HG03108 (cell line): Measurements from ENCODE around the gene NCOA4.
"Not testable (repeated sequence)": the region's sequence is repeated elsewhere in the genome, so short reads cannot be mapped to it uniquely, and the experiment has no call there.

Experiments used
- ATAC-seq: cut with Tn5 transposase; IDR thresholded peaks from one replicate; pipeline ENCODE4 v1.9.1; 2021; ENCODE audit warnings: moderate library complexity; ENCODE audit not compliant: unreplicated experiment

Gene NCOA4

DNA sequence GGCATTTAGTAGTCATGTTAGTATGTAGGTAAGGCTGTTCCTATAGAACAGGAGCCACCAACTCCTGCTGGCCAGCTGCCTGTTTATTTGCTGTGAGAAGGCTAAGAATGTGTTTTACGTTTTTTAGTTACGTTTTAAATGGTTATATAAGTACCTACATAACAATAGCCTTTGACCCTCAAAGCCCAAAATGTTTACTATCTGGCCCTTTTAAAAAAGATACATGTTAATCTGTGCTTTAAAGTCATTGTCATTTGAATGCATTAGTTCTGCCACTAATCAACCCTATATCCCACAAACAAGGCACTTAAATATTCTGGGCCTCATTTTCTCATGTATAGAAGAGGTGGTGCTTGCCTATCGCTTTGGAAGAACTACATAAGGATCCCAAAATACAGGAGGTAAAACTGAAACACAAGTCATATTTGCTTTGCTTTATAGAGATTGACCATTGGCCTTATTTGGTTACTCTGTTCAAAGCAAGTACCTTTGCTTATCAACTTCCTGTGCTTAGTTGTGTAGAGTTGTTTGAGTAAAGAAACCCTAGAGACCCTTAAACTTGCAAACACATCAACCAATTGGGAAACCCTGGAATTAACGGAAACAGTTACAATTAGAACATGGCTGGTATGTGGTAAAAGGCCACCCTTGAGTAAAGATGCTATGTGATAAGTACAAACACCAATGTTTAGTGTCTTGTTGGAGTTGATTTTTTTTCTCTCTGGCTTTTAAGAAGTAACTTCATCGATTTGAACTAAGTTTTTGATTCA lies 32.2 kb downstream of the NCOA4 start:
- ATAC-seq, result no peak

DNA sequence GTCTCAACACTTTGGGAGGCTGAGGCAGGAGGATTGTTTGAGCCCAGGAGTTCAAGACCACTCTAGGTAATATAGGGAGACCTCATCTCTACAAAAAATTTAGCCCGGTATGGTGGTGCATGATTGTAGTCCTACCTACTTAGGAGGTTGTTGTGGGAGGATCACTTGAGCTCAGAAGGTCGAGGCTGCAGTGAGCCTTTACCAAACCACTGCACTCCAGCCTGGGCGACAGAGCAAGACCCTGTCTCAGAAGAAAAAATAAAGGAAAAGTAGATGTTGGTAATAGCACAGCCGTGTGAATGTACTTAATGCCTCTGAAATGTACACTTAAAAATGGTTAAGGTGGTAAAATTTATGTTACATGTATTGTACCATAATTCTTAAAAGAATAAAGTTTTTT lies 32.9 kb downstream of the NCOA4 start:
- no peak for ATAC-seq

DNA sequence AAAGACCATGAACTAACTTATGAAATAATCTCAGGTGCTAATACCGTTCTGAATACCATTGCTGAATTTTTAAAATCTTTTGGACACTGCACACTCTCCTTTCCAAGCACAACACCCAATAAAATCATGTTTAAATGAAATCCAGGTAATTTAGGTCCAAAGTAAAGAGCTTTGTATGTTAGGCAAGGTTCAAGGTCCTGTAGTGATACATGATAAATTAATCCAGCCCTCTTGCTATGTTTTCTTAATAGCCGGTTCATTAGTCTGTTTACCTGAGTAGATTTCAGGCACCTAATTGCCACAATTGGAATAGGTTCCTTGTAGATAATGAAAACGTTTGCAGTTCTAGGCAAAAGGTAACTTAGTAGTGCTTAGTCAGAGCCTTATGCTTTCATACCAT lies 44.8 kb downstream of the NCOA4 start:
- ATAC-seq, result not testable (repeated sequence)

DNA sequence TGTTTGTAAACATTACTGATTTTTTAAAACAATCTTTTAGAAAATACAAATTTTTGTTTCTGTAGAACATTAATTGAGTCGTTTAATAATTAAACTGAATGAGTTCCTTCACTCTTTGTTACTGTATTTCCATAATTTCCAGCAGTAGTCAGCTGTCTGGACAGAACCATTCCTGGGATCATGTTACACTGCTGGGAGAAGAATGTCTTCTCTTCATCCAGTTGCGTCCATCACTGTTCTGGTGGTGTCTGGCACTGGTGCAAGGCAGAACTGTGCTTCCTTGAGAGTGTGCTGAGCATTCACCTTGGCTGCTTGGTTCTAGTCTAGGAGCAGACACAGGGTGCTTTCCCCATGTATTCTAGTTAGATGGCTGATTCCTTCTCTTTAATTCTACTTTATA lies 46.0 kb downstream of the NCOA4 start:
- not testable (repeated sequence) for ATAC-seq

DNA sequence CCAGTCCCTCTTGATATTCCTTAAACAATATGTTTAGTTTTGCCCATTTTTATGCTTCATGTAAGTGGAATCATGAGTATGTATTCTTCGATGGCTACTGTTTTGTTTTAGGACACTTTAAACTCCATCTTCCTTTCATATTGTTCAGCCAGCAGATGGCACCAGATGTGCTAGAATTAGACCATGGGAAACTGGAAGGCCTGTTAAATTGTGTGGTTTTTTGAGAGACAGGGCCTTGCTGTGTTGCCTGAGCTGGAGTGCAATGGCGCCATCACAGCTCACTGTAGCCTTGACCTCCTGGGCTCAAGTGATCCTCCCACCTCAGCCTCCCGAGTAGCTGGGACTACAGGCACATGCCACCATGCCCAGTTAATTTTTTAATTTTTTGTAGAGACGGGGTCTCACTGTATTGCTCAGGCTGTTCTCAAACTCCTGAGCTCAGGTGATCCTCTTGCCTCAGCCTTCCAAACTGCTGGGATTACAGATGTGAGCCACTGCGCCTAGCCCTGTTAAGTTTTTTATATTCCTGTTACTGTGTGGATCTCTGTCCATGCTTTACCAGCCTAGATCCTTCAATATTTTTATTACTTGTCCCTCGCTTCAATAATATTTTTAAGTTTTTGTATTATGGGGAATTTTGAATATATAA lies 46.8 kb downstream of the NCOA4 start:
- not testable (repeated sequence) for ATAC-seq

DNA sequence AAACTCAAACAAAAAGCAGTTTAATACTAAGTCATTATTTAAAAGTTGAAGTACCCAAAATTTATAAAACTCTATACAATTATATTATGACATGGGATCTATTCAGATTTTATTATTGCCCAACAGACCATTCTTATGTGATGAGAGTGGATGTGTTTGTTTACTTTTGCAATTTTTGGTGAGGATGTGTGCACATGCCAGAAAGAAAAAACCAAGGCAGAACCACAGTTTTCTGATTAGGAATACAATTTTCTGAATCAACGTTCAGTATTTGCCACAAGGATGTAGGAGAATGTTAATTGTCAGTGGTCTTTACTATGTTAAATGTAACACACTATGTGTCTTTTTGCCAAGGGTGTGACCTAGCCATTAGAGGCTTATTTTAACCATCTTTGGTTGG lies 49.1 kb downstream of the NCOA4 start:
- not testable (repeated sequence) for ATAC-seq

DNA sequence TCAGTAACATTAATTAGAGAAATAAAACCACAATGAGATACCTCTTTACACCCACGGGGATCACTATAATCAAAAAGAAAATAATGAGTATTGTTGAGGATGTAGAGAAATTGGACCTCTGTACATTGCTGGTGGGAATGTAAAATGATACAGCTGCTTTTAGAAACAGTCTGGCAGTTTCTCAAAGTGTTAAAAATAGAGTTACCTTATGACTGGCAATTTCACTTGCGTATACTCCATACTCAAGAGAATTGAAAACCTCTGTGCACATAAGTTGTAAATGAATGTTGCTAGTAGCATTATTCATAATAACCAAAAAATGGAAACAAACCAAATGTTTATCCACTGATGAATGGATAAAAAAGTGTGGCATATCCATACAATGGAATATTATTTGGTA lies 51.9 kb downstream of the NCOA4 start:
- ATAC-seq, result peak; percentile 69

DNA sequence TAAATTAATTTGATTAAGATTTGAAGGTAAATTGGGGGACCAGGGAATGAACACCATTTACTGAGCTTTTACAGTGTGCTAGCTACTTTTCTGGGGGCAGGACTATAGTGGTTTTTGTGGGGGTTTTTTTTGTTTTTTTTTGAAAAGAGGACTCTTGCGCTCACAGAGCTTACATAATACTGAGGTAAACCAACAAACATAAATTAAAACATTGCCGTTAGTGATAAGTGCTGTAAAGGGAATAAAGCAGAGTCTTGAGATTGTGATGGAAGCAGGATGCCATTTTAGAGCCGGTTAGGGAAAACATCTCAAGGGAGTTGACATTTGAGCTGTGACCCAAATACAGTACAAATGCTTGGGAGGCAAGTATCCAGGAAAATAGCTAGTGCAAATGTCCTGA lies 56.4 kb downstream of the NCOA4 start:
- ATAC-seq, result not testable (repeated sequence)

DNA sequence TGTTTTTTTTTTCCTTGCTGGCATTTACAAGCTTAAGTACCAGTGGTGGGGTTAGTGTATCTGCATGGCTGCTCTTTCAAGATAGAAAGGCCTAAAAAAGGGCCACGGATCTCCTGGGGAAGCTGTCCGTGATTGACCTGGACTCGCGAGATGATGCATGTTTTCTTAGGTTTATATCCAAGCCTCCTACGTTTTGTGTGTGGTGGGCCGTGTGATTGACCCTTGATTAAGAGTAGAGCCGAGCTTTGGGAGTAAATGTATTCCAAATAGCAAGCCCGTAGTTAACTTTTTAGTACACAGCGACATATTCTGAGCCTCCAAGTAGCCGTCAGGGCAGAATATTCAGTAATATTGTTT lies 57.6 kb downstream of the NCOA4 start:
- peak; percentile 11 for ATAC-seq

DNA sequence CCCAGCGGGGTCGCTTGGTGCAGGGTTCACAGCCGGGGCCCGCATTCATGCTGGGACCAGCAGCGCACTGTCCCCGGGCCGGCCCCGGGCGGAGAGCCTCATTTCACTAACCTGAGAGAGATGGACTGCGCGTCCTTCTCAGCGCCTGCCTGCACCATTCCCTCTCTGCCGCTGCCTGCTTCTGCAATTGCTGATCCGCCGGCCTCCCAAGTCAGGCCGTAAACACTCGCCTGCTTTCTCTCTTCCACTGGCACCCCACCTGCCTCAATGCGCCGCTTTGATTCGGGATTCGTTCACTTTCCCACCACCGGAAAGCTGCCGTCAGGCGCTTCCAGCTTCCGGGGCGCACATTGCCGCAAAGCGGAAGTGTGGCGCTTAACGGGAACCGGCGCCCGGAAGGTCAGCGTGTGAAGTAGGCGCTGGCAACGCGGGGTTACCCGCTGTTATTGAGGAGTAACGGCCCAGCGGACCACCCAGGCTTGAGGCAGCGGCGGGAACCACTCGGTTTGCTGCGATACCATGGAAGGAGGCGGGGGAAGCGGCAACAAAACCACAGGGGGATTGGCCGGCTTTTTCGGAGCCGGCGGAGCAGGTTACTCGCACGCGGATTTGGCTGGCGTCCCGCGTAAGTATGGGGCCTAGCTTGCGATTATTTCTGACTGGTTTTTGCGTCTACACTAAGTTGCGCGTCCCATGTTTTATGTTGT lies 58.2 kb downstream of the NCOA4 start, which contains the start of gene TIMM23:
Gene TIMM23, plus strand, starts transcription at position 384 of the 707 bp plus-strand sequence. Its CDS starts 136 bp downstream, at position 520.
- ATAC-seq, result peak; percentile 83

DNA sequence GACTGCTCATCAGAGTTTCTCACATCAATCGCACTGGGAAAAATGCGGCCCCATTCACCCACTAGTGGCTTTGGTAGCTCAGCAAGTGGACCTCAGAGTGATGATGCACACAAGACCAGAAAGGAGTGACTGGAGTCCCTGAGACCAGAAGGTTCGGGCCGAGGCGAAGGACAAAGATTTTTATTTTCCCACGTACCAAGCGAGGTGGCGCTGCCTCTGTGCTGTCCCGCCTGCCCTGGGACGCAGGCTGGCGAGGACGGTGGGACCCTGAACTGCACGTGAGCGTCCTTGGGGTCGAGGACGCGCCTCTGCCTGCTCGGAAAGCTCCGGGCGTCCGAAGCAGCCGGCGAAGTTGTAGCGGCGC lies 58.7 kb downstream of the NCOA4 start:
- ATAC-seq, result peak; percentile 24

DNA sequence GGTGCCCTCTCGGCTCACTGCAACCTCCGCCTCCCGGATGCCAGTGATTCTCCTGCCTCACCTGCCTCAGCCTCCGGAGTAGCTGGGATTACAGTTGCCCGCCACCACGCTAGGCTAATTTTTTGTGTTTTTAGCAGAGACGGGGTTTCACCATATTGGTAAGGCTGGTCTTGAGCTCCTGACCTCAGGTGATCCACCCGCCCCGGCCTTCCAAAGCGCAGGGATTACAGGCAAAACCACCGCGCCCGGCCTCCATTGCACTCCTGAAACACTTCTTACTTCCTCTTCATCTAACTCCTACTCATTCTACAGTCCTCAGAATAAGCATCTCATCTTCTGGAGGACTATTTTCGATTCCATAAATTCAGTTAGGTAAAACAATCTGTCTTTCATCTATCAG lies 59.4 kb downstream of the NCOA4 start:
- not testable (repeated sequence) for ATAC-seq

DNA sequence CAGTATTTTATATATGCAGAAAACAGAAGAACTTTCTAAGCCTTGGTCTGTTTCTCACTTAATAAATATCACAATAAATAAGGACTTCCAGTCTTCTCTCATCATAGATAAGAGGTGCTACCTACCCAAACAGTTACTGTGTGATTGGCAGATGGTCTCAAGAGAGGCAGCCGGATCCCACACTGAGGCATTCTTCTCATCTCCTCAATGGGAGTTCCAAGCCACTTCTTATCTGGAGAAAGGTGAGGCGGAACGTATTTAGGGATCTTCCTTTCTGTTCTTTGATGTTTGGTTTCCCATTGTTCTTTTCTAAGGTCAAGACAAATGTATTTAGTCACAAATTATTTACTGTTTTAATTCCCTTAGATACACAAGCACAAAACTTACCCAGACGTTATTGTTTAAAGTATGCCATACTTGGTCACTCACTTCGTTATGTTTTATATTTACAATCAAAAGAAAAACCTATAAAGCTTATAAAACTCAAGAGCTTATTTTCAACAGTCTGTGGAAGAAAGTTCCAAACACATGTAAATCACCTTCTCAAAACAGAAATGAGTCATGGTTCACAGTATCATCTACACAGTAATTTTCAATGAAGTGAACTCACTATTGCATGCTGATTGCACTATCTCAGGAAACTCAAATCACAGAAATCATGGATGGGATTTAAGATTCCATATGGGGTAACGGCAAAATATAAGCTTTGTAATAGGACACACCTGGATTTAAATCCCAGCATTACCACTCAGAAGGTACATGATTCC lies 67.6 kb downstream of the NCOA4 start:
- not testable (repeated sequence) for ATAC-seq

DNA sequence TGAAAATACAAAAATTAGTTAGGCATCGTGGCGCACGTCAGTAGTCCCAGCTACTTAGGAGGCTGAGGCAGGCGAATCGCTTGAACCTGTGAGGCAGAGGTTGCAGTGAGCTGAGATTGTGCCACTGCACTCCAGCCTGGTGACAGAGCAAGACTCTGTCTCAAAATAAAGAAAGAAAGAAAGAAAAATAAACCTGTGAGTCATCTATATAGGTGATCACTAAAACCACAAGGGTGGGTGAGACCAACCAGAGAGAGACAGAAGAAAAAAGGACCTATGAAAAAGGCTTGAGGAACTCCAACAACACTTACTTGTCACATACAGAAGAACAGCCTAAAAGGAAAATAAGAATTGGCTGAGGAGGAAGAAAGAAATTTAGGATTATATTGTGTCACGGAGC lies 72.5 kb downstream of the NCOA4 start:
- not testable (repeated sequence) for ATAC-seq

DNA sequence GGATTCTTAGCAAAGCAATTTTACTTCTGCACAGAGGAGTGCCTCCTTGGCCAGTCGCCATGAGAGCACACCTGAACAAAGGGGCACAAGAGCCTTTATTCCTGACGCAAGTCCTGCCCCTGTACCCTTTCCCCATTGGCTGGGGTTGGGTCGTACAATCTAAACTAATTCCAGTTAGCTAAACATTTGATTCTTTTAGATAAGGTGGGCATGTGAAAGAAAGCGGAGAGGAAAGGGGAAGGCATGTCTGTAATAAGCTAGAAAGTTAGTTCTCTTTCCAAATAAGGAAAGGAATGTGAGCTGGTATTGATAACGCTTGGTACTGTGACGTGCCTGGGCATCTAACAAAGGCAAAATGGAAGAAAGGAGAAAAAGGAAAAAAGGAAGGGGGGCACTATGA lies 73.8 kb downstream of the NCOA4 start:
- not testable (repeated sequence) for ATAC-seq
